Common myeloid progenitor, CD34-positive (primary cell): Measurements from ENCODE around the gene AIFM3.
A peak's percentile ranks its signal among the peaks of the same experiment; 100 is the strongest.
"Not testable (repeated sequence)": the region's sequence is repeated elsewhere in the genome, so short reads cannot be mapped to it uniquely, and the experiment has no call there.

Source experiments
- CTCF ChIA-PET: fragments of 350-600 bp; sonication (Branson Sonifier 250); formaldehyde crosslinking; loops from one replicate; lab custom pipeline; 2021; ENCODE audit warnings: antibody characterized with exemption; lab: Charles Lee
- POLR2A ChIA-PET: fragments of 350-600 bp; sonication (Branson Sonifier 250); formaldehyde crosslinking; loops from one replicate; lab custom pipeline; 2021; ENCODE audit warnings: antibody characterized with exemption; lab: Charles Lee
- DNase-seq, 3 donors: peaks; one replicate each; pipeline versions ENCODE4 v3.0.0 to v3.0.0-alpha.2; 2013
- H3K27ac ChIP-seq, 2 experiments: 1 replicate in 1 of 2; 2 replicates in 1 of 2; pipeline ENCODE4 v1.7.0; 2013; ENCODE audit warnings: inconsistent platforms in 2 of 2, low read length in 2 of 2, mild to moderate bottlenecking in 2 of 2, low read depth in 1 of 2, moderate library complexity in 1 of 2; ENCODE audit not compliant: severe bottlenecking in 2 of 2, insufficient read depth in 1 of 2, poor library complexity in 1 of 2
- H3K27me3 ChIP-seq, 5 experiments: replicated peaks in 2 of 5; 1 replicate in 3 of 5; 2 replicates in 2 of 5; pipeline versions ENCODE4 v1.6.1 to v1.7.0; 2013; ENCODE audit warnings: low read length in 4 of 5, mild to moderate bottlenecking in 2 of 5, moderate library complexity in 2 of 5, inconsistent platforms in 1 of 5; ENCODE audit not compliant: insufficient read depth in 5 of 5, control insufficient read depth in 4 of 5
- H3K36me3 ChIP-seq, 4 experiments: 1 replicate in 2 of 4; 2 replicates in 2 of 4; pipeline versions ENCODE4 v1.6.1 to v1.7.0; 2013; ENCODE audit warnings: low read length in 3 of 4, control low read depth in 1 of 4, mild to moderate bottlenecking in 1 of 4; ENCODE audit not compliant: control insufficient read depth in 4 of 4, insufficient read depth in 4 of 4
- H3K4me1 ChIP-seq, 4 experiments: 1 replicate in 3 of 4; 2 replicates in 1 of 4; pipeline versions ENCODE4 v1.6.1 to v1.7.1; 2013; ENCODE audit warnings: low read length in 3 of 4, mild to moderate bottlenecking in 3 of 4, control low read depth in 1 of 4, inconsistent platforms in 1 of 4, moderate library complexity in 1 of 4; ENCODE audit not compliant: control insufficient read depth in 4 of 4, insufficient read depth in 4 of 4; ENCODE audit errors: control extremely low read depth in 1 of 4
- H3K4me3 ChIP-seq, 7 experiments: 1 replicate in 4 of 7; 2 replicates in 3 of 7; pipeline versions ENCODE4 v1.5.1 to v1.7.0; 2013; ENCODE audit warnings: mild to moderate bottlenecking in 7 of 7, low read length in 6 of 7, moderate library complexity in 6 of 7, inconsistent platforms in 2 of 7, low read depth in 2 of 7, control low read depth in 1 of 7; ENCODE audit not compliant: insufficient read depth in 4 of 7, control insufficient read depth in 1 of 7; ENCODE audit errors: extremely low read depth in 1 of 7
- H3K9me3 ChIP-seq, 5 experiments: 1 replicate in 4 of 5; 2 replicates in 1 of 5; pipeline versions ENCODE4 v1.6.1 to v1.7.1; 2013; ENCODE audit warnings: low read length in 4 of 5, mild to moderate bottlenecking in 2 of 5, inconsistent platforms in 1 of 5, low read depth in 1 of 5, moderate library complexity in 1 of 5; ENCODE audit not compliant: control insufficient read depth in 4 of 5, insufficient read depth in 2 of 5; ENCODE audit errors: control extremely low read depth in 1 of 5
- WGBS: methylation state at CpG from one replicate; pipeline ENCODE4 v1.1.5; 2013; ENCODE audit not compliant: insufficient coverage; 5-methylcytosine and 5-hydroxymethylcytosine counted together

AIFM3 gene

GRCh38 chr22:20927940-20928572 is 39.0 kb upstream of the AIFM3 start:
- peaks cover 0 to 27% (median 16%) of the 10 kb centered on the region in 4 experiments for H3K4me1 ChIP-seq
- no peak for DNase-seq
- peaks cover 0 to 7% (median 1%) of the 10 kb centered on the region in 4 experiments for H3K36me3 ChIP-seq
- POLR2A ChIA-PET: no interaction called here
- no peak overlapping the region for H3K27ac ChIP-seq
- H3K27me3 ChIP-seq: no peaks in the 10 kb centered on the region
- no peaks in the 10 kb centered on the region for H3K9me3 ChIP-seq
- no peak overlapping the region for H3K4me3 ChIP-seq
- WGBS: 100% methylated on average over 1 of the region's 4 CpGs
- CTCF ChIA-PET: interaction anchor here (0.6 to 1.8 kb wide), 4 partner anchors 9 to 39 kb away, joined by 3 to 9 read pairs (median 4); partner anchors contain the start of gene AIFM3

GRCh38 chr22:20928573-20928967 is 38.5 kb upstream of the AIFM3 start:
- no peaks in the 10 kb centered on the region for H3K27me3 ChIP-seq
- no peaks in the 10 kb centered on the region for H3K9me3 ChIP-seq
- ChIA-PET POLR2A (no interaction called here), CTCF (interaction anchor here (0.6 to 1.8 kb wide), 5 partner anchors 9 to 118 kb away, joined by 3 to 9 read pairs (median 3); partner anchors contain the start of gene AIFM3)
- H3K36me3 ChIP-seq: peaks cover 0 to 8% (median 1%) of the 10 kb centered on the region in 4 experiments
- DNase-seq: no peak
- WGBS: no CpG with 5 or more reads among the region's 4 CpGs
- H3K4me1 ChIP-seq: peaks cover 0 to 27% (median 16%) of the 10 kb centered on the region in 4 experiments
- H3K4me3 ChIP-seq: no peak overlapping the region
- H3K27ac ChIP-seq: no peak overlapping the region

- peaks cover 0 to 27% (median 16%) of the 10 kb centered on the region in 4 experiments for H3K4me1 ChIP-seq
- no peak overlapping the region for H3K4me3 ChIP-seq
- no peaks in the 10 kb centered on the region for H3K27me3 ChIP-seq
- DNase-seq: no peak
- ChIA-PET POLR2A (no interaction called here), CTCF (no interaction called here)
- peak overlapping the region in 1 of 2 experiments; percentile 32 for H3K27ac ChIP-seq
- peaks cover 2 to 18% (median 10%) of the 10 kb centered on the region in 4 experiments for H3K36me3 ChIP-seq
- no peaks in the 10 kb centered on the region for H3K9me3 ChIP-seq
- no CpG with 5 or more reads among the region's 1 CpG for whole genome bisulfite sequencing
Observed at GRCh38 chr22:20930004-20930403, 37.1 kb upstream of the AIFM3 start.

- 100% methylated on average over 6 of the region's 12 CpGs for WGBS
- POLR2A ChIA-PET: not testable (repeated sequence)
- peaks cover 0 to 24% (median 13%) of the 10 kb centered on the region in 4 experiments for H3K4me1 ChIP-seq
Observed at GRCh38 chr22:20930435-20930834, 36.6 kb upstream of the AIFM3 start.

GRCh38 chr22:20931126-20931654 is 35.9 kb upstream of the AIFM3 start:
- no CpG with 5 or more reads among the region's 4 CpGs for WGBS
- POLR2A ChIA-PET: no interaction called here
- CTCF ChIA-PET: interaction anchor here (1.0 to 1.5 kb wide), 4 partner anchors 10 to 46 kb away, joined by 3 to 6 read pairs (median 4); no protein-coding TSS in a partner anchor
- peak overlapping the region in 1 of 2 experiments; percentile 49 for H3K27ac ChIP-seq
- H3K4me3 ChIP-seq: no peak overlapping the region
- DNase-seq: no peak
- no peaks in the 10 kb centered on the region for H3K27me3 ChIP-seq
- H3K9me3 ChIP-seq: no peaks in the 10 kb centered on the region
- H3K4me1 ChIP-seq: peaks cover 0 to 20% (median 10%) of the 10 kb centered on the region in 4 experiments
- H3K36me3 ChIP-seq: peaks cover 2 to 30% (median 13%) of the 10 kb centered on the region in 4 experiments

More at GRCh38 chr22:20930435-20930834, 36.6 kb upstream of the AIFM3 start:
- DNase-seq, H3K9me3 ChIP-seq, H3K27me3 ChIP-seq, H3K4me3 ChIP-seq, CTCF ChIA-PET: not testable (repeated sequence)
- peaks cover 2 to 22% (median 12%) of the 10 kb centered on the region in 4 experiments for H3K36me3 ChIP-seq
- H3K27ac ChIP-seq: peak overlapping the region in 1 of 2 experiments; percentile 32

- no peak overlapping the region for H3K4me3 ChIP-seq
- H3K27me3 ChIP-seq: no peaks in the 10 kb centered on the region
- ChIA-PET POLR2A (no interaction called here), CTCF (interaction anchor here (0.9 to 1.0 kb wide), 2 partner anchors 9 to 11 kb away, joined by 3 to 4 read pairs; no protein-coding TSS in a partner anchor)
- H3K36me3 ChIP-seq: peaks cover 9 to 41% (median 22%) of the 10 kb centered on the region in 4 experiments
- no peak overlapping the region for H3K27ac ChIP-seq
- H3K4me1 ChIP-seq: peaks cover 0 to 24% (median 10%) of the 10 kb centered on the region in 4 experiments
- DNase-seq: no peak
- no peaks in the 10 kb centered on the region for H3K9me3 ChIP-seq
- WGBS: 99% methylated on average over 6 of the region's 7 CpGs
Observed at GRCh38 chr22:20933910-20934309, 33.1 kb upstream of the AIFM3 start.

GRCh38 chr22:20935049-20935448 is 32.0 kb upstream of the AIFM3 start:
- H3K27ac ChIP-seq, H3K9me3 ChIP-seq, H3K27me3 ChIP-seq, POLR2A ChIA-PET, DNase-seq, H3K4me3 ChIP-seq: not testable (repeated sequence)
- WGBS: 97% methylated on average over 8 of the region's 9 CpGs
- Histone ChIP-seq H3K4me1 (peaks cover 0 to 24% (median 10%) of the 10 kb centered on the region in 4 experiments), H3K36me3 (peaks cover 11 to 46% (median 22%) of the 10 kb centered on the region in 4 experiments)
- CTCF ChIA-PET: interaction anchor here (0.8 kb wide), 1 partner anchor 49 kb away, joined by 5 read pairs; no protein-coding TSS in a partner anchor
